IPS-20b (cell line): ENCODE measurements around the gene RARA.

Source experiments
- H3K27ac ChIP-seq: one replicate; pipeline ENCODE4 v1.5.1; 2013; ENCODE audit warnings: low read length
- H3K27me3 ChIP-seq: 2 replicates; pipeline ENCODE4 v1.6.1; 2013; ENCODE audit warnings: mild to moderate bottlenecking, low read length, inconsistent platforms; ENCODE audit not compliant: insufficient read depth
- H3K36me3 ChIP-seq: 2 replicates; pipeline ENCODE4 v1.6.1; 2013; ENCODE audit warnings: low read depth, mild to moderate bottlenecking, inconsistent platforms, low read length, moderate library complexity; ENCODE audit not compliant: insufficient read depth
- H3K4me1 ChIP-seq: 2 replicates; pipeline ENCODE4 v1.6.1; 2013; ENCODE audit warnings: mild to moderate bottlenecking, control low read depth, inconsistent platforms, low read length, moderate library complexity; ENCODE audit not compliant: insufficient read depth
- H3K4me3 ChIP-seq: 2 replicates; pipeline ENCODE4 v1.5.1; 2013; ENCODE audit warnings: mild to moderate bottlenecking, low read length, inconsistent platforms
- H3K9ac ChIP-seq: 2 replicates; pipeline ENCODE4 v1.6.1; 2013; ENCODE audit warnings: low read depth, mild to moderate bottlenecking, inconsistent platforms, low read length, moderate library complexity
- H3K9me3 ChIP-seq: 2 replicates; pipeline ENCODE4 v1.6.1; 2013; ENCODE audit warnings: mild to moderate bottlenecking, low read depth, low read length, inconsistent platforms; ENCODE audit not compliant: insufficient read depth

RARA gene

DNA sequence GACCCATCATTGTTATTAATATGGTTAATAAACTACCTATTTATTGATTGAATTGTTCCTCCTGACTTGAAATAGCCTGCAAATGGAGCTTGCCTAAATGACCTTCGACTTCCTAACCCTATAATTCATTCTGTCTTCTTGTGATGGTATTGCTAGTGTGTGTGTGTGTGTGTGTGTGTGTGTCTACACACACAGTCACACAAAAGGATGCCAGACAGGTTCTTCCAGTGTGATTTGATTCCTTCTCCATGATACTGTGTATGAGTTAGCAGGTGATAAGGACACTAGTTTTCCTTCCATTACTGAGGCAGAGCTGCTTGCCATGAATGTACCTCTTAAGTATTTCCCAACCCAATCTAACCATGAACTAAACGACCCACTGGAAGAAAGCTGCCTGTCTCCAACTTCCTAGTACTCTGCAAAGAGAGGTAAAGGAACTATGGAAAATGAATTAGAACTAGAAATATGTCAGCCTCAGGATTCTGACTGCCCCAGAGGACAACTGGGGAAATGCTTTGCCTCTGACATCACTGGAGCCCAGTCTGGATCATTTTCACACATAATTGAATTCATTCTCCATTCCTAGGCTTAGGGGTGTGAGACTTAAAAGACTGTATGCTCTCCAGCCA is 24.8 kb upstream of the RARA start:
- Histone ChIP-seq H3K27ac (no peak overlapping the region), H3K36me3 (peaks cover 28% of the 10 kb centered on the region), H3K9me3 (no peaks in the 10 kb centered on the region), H3K27me3 (no peaks in the 10 kb centered on the region), H3K4me3 (no peak overlapping the region), H3K4me1 (peaks cover 17% of the 10 kb centered on the region), H3K9ac (no peak overlapping the region)

- no peaks in the 10 kb centered on the region for H3K9me3 ChIP-seq
- H3K27ac ChIP-seq: no peak overlapping the region
- H3K36me3 ChIP-seq: peaks cover 35% of the 10 kb centered on the region
- H3K4me3 ChIP-seq: no peak overlapping the region
- no peaks in the 10 kb centered on the region for H3K27me3 ChIP-seq
- no peak overlapping the region for H3K9ac ChIP-seq
- H3K4me1 ChIP-seq: peaks cover 14% of the 10 kb centered on the region
Measured at GRCh38 chr17:40286473-40286872, 22.5 kb upstream of the RARA start.

- H3K27me3 ChIP-seq: no peaks in the 10 kb centered on the region
- H3K36me3 ChIP-seq: peaks cover 42% of the 10 kb centered on the region
- no peak overlapping the region for H3K27ac ChIP-seq
- H3K9ac ChIP-seq: peak overlapping the region; percentile 29
- peak overlapping the region; percentile 53 for H3K4me3 ChIP-seq
- peaks cover 7% of the 10 kb centered on the region for H3K4me1 ChIP-seq
- H3K9me3 ChIP-seq: no peaks in the 10 kb centered on the region
Measured at GRCh38 chr17:40287159-40287493, 21.9 kb upstream of the RARA start.

DNA sequence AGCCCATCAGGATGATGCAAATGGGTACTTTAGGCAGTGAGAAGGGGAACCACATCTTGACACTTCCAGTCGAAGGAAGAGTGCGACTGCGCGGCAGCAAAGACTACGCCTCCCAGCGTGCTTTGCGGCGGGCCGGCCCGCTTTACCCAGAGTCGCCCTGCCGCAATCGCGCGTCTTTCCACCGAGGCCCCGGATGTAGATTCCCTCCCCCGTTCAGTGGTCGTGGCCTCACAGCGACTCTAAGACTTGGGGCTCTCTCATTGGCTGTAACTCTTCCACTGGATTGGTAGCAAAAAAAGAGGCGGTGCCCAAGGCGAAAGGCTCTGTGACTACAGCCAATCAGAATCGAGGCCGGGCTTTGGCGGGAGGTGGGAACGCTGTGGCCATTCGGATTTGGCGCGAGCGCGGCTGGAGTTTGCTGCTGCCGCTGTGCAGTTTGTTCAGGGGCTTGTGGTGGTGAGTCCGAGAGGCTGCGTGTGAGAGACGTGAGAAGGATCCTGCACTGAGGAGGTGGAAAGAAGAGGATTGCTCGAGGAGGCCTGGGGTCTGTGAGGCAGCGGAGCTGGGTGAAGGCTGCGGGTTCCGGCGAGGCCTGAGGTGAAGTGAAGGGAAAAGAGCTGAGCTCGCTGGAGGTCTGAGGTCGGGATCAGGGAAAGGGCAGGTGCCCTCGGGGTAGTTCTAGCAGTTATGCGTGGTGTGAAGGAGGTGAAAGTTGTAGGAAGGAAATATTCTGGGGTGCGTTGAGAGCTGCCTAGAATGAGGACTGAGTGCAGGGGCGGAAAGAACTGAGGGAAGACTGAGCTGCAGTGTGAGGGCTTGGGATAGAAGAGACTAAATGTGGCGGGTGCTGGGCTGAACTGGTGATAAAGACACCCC is 21.2 kb upstream of the RARA start, which contains the start of gene CDC6:
Gene CDC6, plus strand, starts transcription at position 386 of the 876 bp plus-strand sequence. CDS start 1,542 bp downstream, outside the sequence.
- peak within 1 kb of the TSS; percentile 100 for H3K9ac ChIP-seq
- peak within 1 kb of the TSS; percentile 80 for H3K27ac ChIP-seq
- no peaks in the 10 kb centered on the region for H3K27me3 ChIP-seq
- H3K36me3 ChIP-seq: peaks cover 40% of the 10 kb centered on the region
- peak within 1 kb of the TSS; percentile 99 for H3K4me3 ChIP-seq
- peaks cover 5% of the 10 kb centered on the region; the same call in 1 of the 2 replicates for H3K4me1 ChIP-seq
- H3K9me3 ChIP-seq: no peaks in the 10 kb centered on the region

- Histone ChIP-seq H3K4me1 (peaks cover 20% of the 10 kb centered on the region; the same call in 1 of the 2 replicates), H3K9ac (no peak overlapping the region), H3K4me3 (0 out of 2 replicates have a peak overlapping the region, but pooled peaks have one; percentile 1), H3K27me3 (no peaks in the 10 kb centered on the region), H3K36me3 (peaks cover 66% of the 10 kb centered on the region), H3K27ac (no peak overlapping the region), H3K9me3 (no peaks in the 10 kb centered on the region)
Measured at GRCh38 chr17:40290629-40291280, 18.2 kb upstream of the RARA start.

DNA sequence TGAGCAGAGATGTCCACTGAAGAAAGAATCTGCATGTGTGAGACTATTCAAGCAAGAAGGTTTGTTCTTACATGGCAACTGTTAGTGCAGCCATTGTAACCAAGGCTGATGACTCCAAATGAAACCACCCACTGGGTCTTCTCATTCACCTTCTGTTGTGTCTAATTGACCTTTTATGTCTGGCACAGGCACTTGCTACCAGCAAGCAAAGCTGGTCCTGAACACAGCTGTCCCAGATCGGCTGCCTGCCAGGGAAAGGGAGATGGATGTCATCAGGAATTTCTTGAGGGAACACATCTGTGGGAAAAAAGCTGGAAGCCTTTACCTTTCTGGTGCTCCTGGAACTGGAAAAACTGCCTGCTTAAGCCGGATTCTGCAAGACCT is 17.7 kb upstream of the RARA start:
- no peak overlapping the region for H3K27ac ChIP-seq
- no peaks in the 10 kb centered on the region for H3K9me3 ChIP-seq
- peaks cover 24% of the 10 kb centered on the region; the same call in 1 of the 2 replicates for H3K4me1 ChIP-seq
- no peaks in the 10 kb centered on the region for H3K27me3 ChIP-seq
- H3K4me3 ChIP-seq: no peak overlapping the region
- no peak overlapping the region for H3K9ac ChIP-seq
- H3K36me3 ChIP-seq: peaks cover 72% of the 10 kb centered on the region

DNA sequence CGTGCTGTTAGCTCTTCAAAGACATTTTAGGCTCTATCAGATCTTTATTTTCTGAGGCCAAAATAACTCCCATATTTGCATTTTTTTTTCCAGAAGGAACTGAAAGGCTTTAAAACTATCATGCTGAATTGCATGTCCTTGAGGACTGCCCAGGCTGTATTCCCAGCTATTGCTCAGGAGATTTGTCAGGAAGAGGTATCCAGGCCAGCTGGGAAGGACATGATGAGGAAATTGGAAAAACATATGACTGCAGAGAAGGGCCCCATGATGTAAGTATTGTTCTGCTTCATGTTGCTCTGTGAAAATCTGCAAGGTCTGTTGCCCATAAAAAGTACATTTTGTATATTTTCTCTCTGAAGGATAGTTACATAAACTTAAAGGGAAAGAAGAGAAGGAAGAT is 15.6 kb upstream of the RARA start:
- peaks cover 93% of the 10 kb centered on the region for H3K36me3 ChIP-seq
- no peaks in the 10 kb centered on the region for H3K27me3 ChIP-seq
- no peaks in the 10 kb centered on the region for H3K9me3 ChIP-seq
- no peak overlapping the region for H3K27ac ChIP-seq
- H3K9ac ChIP-seq: no peak overlapping the region
- peaks cover 28% of the 10 kb centered on the region; the same call in 1 of the 2 replicates for H3K4me1 ChIP-seq
- H3K4me3 ChIP-seq: no peak overlapping the region

- peak overlapping the region; percentile 23; the same call in 1 of the 2 replicates for H3K4me3 ChIP-seq
- H3K9me3 ChIP-seq: no peaks in the 10 kb centered on the region
- H3K36me3 ChIP-seq: peaks cover 97% of the 10 kb centered on the region
- H3K27ac ChIP-seq: no peak overlapping the region
- peak overlapping the region; percentile 12; the same call in 1 of the 2 replicates for H3K9ac ChIP-seq
- peaks cover 23% of the 10 kb centered on the region; the same call in 1 of the 2 replicates for H3K4me1 ChIP-seq
- no peaks in the 10 kb centered on the region for H3K27me3 ChIP-seq
Measured at GRCh38 chr17:40295488-40296436, 13.2 kb upstream of the RARA start.

- peaks cover 23% of the 10 kb centered on the region; the same call in 1 of the 2 replicates for H3K4me1 ChIP-seq
- no peak overlapping the region for H3K27ac ChIP-seq
- H3K4me3 ChIP-seq: no peak overlapping the region
- H3K36me3 ChIP-seq: peaks cover 98% of the 10 kb centered on the region
- H3K9ac ChIP-seq: no peak overlapping the region
- no peaks in the 10 kb centered on the region for H3K9me3 ChIP-seq
- H3K27me3 ChIP-seq: no peaks in the 10 kb centered on the region
Measured at GRCh38 chr17:40297511-40297910, 11.5 kb upstream of the RARA start.

GRCh38 chr17:40298726-40299125 is 10.3 kb upstream of the RARA start:
- Histone ChIP-seq H3K27me3 (no peaks in the 10 kb centered on the region), H3K9ac (no peak overlapping the region), H3K9me3 (no peaks in the 10 kb centered on the region), H3K27ac (no peak overlapping the region), H3K36me3 (peaks cover 100% of the 10 kb centered on the region), H3K4me3 (no peak overlapping the region), H3K4me1 (peaks cover 23% of the 10 kb centered on the region; the same call in 1 of the 2 replicates)
